Transverse colon (tissue), 3 donors: ENCODE measurements around the gene UBE2U.
"Not testable (repeated sequence)": the region's sequence is repeated elsewhere in the genome, so short reads cannot be mapped to it uniquely, and the experiment has no call there.

Experiments used
- POLR2A ChIP-seq: fragments of 450-650 bp; IDR thresholded peaks from one replicate; pipeline ENCODE4 v1.6.1; 2016; ENCODE audit warnings: antibody characterized with exemption, mild to moderate bottlenecking, moderate library complexity
- POLR2AphosphoS5 ChIP-seq, 3 donors: sonication (generic); formaldehyde crosslinking; IDR thresholded peaks; one replicate each; pipeline ENCODE4 v1.6.1; 2016; ENCODE audit warnings: antibody characterized with exemption in 3 of 3

- not testable (repeated sequence) for TF ChIP-seq POLR2AphosphoS5 (IDR thresholded peaks at IDR 0.05); POLR2A
Measured at GRCh38 chr1:64257233-64257632, 53.8 kb downstream of the UBE2U start.
